Measurements from ENCODE around the gene TLR5.

- TF ChIP-seq EP300 (IDR thresholded peaks at IDR 0.05) (no peak), CTCF (IDR thresholded peaks at IDR 0.05) (no peak), POLR2AphosphoS5 (IDR thresholded peaks at IDR 0.05) (no peak)
These were observed 34.6 kb upstream of the TLR5 start for GRCh38 chr1:223177681-223178080.

Data from gastroesophageal sphincter (tissue), 3 donors.